GM18951 (cell line): ENCODE data around the gene HPCAL1.

Source experiments
- POLR2A ChIP-seq: IDR thresholded peaks from 4 replicates; pipeline ENCODE4 v1.6.1; 2011; ENCODE audit warnings: mild to moderate bottlenecking; ENCODE audit not compliant: insufficient read length, insufficient read depth; ENCODE audit errors: extremely low read depth
- in situ Hi-C: fragments of 300-500 bp; cut with MboI; formaldehyde crosslinking; loops from one replicate; pipeline ENCODE4 v1.12.0; 2022; ENCODE audit warnings: low sequenced_read_pairs, mixed read lengths, inconsistent platforms; ENCODE audit not compliant: unreplicated experiment

Gene HPCAL1

GRCh38 chr2:10320575-10320931 lies 17.8 kb downstream of the HPCAL1 start:
- no peak for TF ChIP-seq POLR2A
- in situ Hi-C loops: no loop called here

GRCh38 chr2:10320933-10321332 lies 18.2 kb downstream of the HPCAL1 start:
- TF ChIP-seq POLR2A: no peak
- in situ Hi-C loops: no loop called here

- TF ChIP-seq POLR2A: no peak
- in situ Hi-C loops: no loop called here
Measured at GRCh38 chr2:10321622-10322021, 18.9 kb downstream of the HPCAL1 start.

GRCh38 chr2:10322481-10322880 lies 19.8 kb downstream of the HPCAL1 start:
- no peak for TF ChIP-seq POLR2A
- in situ Hi-C loops: no loop called here

- in situ Hi-C loops: no loop called here
- no peak for TF ChIP-seq POLR2A
Measured at GRCh38 chr2:10322973-10323372, 20.3 kb downstream of the HPCAL1 start.

GRCh38 chr2:10323535-10323934 lies 20.8 kb downstream of the HPCAL1 start:
- TF ChIP-seq POLR2A: no peak
- in situ Hi-C loops: no loop called here

- in situ Hi-C loops: no loop called here
- no peak for TF ChIP-seq POLR2A
Measured at GRCh38 chr2:10324095-10324832, 21.6 kb downstream of the HPCAL1 start.

GRCh38 chr2:10325278-10326145 lies 22.8 kb downstream of the HPCAL1 start:
- no peak for TF ChIP-seq POLR2A
- in situ Hi-C loops: no loop called here

- no peak for TF ChIP-seq POLR2A
- in situ Hi-C loops: no loop called here
Measured at GRCh38 chr2:10326151-10326616, 23.5 kb downstream of the HPCAL1 start.

- in situ Hi-C loops: no loop called here
- TF ChIP-seq POLR2A: no peak
Measured at GRCh38 chr2:10326707-10327594, 24.2 kb downstream of the HPCAL1 start.

- TF ChIP-seq POLR2A: no peak
- in situ Hi-C loops: no loop called here
Measured at GRCh38 chr2:10327896-10328669, 25.4 kb downstream of the HPCAL1 start.
